Measurements from ENCODE around the gene SCN5A.

The SCN5A gene

GRCh38 chr3:38689774-38690173 is 40.3 kb upstream of the SCN5A start:
- TF ChIP-seq CTCF (IDR thresholded peaks at IDR 0.05; ENCODE audit: low read depth, low read length): no peak
- no peak for TF ChIP-seq MYC (IDR thresholded peaks at IDR 0.05; ENCODE audit: low read depth, low read length)
- TF ChIP-seq MAX (IDR thresholded peaks at IDR 0.05; ENCODE audit: low read depth, low read length): no peak
- TF ChIP-seq POLR2A (IDR thresholded peaks at IDR 0.05; ENCODE audit: extremely low read depth, insufficient read length): no peak
- no peak for DNase-seq (ENCODE audit: low read depth)
- H3K4me3 ChIP-seq (ENCODE audit: low read depth, low read length): no peak overlapping the region

GRCh38 chr3:38689346-38689745 is 39.9 kb upstream of the SCN5A start:
- TF ChIP-seq CTCF (IDR thresholded peaks at IDR 0.05; ENCODE audit: low read depth, low read length): no peak
- no peak for TF ChIP-seq MYC (IDR thresholded peaks at IDR 0.05; ENCODE audit: low read depth, low read length)
- H3K4me3 ChIP-seq (ENCODE audit: low read depth, low read length): no peak overlapping the region
- no peak for DNase-seq (ENCODE audit: low read depth)

- no peak for TF ChIP-seq MYC (IDR thresholded peaks at IDR 0.05; ENCODE audit: low read depth, low read length)
- TF ChIP-seq MAX (IDR thresholded peaks at IDR 0.05; ENCODE audit: low read depth, low read length): no peak
- no peak for TF ChIP-seq POLR2A (IDR thresholded peaks at IDR 0.05; ENCODE audit: extremely low read depth, insufficient read length)
- no peak for TF ChIP-seq CTCF (IDR thresholded peaks at IDR 0.05; ENCODE audit: low read depth, low read length)
- DNase-seq (ENCODE audit: low read depth): peak; percentile 14
- no peak overlapping the region for H3K4me3 ChIP-seq (ENCODE audit: low read depth, low read length)
Observed at GRCh38 chr3:38687321-38687720, 37.8 kb upstream of the SCN5A start.

GRCh38 chr3:38684546-38684945 is 35.1 kb upstream of the SCN5A start:
- H3K4me3 ChIP-seq (ENCODE audit: low read depth, low read length): no peak overlapping the region
- TF ChIP-seq MAX (IDR thresholded peaks at IDR 0.05; ENCODE audit: low read depth, low read length): no peak
- TF ChIP-seq MYC (IDR thresholded peaks at IDR 0.05; ENCODE audit: low read depth, low read length): no peak
- TF ChIP-seq POLR2A (IDR thresholded peaks at IDR 0.05; ENCODE audit: extremely low read depth, insufficient read length): no peak
- TF ChIP-seq CTCF (IDR thresholded peaks at IDR 0.05; ENCODE audit: low read depth, low read length): no peak
- DNase-seq (ENCODE audit: low read depth): no peak

- TF ChIP-seq MAX (IDR thresholded peaks at IDR 0.05; ENCODE audit: low read depth, low read length) (no peak), MYC (IDR thresholded peaks at IDR 0.05; ENCODE audit: low read depth, low read length) (no peak), POLR2A (IDR thresholded peaks at IDR 0.05; ENCODE audit: extremely low read depth, insufficient read length) (no peak), CTCF (IDR thresholded peaks at IDR 0.05; ENCODE audit: low read depth, low read length) (no peak)
- no peak for DNase-seq (ENCODE audit: low read depth)
- no peak overlapping the region for H3K4me3 ChIP-seq (ENCODE audit: low read depth, low read length)
Observed at GRCh38 chr3:38669668-38670067, 20.2 kb upstream of the SCN5A start.

- TF ChIP-seq CTCF (IDR thresholded peaks at IDR 0.05; ENCODE audit: low read depth, low read length): peak; percentile 52
- TF ChIP-seq MAX (IDR thresholded peaks at IDR 0.05; ENCODE audit: low read depth, low read length): no peak
- TF ChIP-seq POLR2A (IDR thresholded peaks at IDR 0.05; ENCODE audit: extremely low read depth, insufficient read length): no peak
- H3K4me3 ChIP-seq (ENCODE audit: low read depth, low read length): no peak overlapping the region
- peak; percentile 49 for DNase-seq (ENCODE audit: low read depth)
Observed at GRCh38 chr3:38662544-38662943, 13.1 kb upstream of the SCN5A start.
